Stromal cell of bone marrow (primary cell): ENCODE results near the gene PGAP3.

ENCODE experiments used
- DNase-seq: peaks from one replicate; pipeline ENCODE4 v3.0.0-alpha.2; 2012; ENCODE audit warnings: low read depth

Gene PGAP3

GRCh38 chr17:39621523-39622379 is 66.1 kb downstream of the PGAP3 start:
- DNase-seq = peak; percentile 47
